Midbrain (tissue), 1 donor: ENCODE results near the gene ZFAND3.
"Not testable (repeated sequence)": the region's sequence is repeated elsewhere in the genome, so short reads cannot be mapped to it uniquely, and the experiment has no call there.

Experiments
- DNase-seq: peaks from one replicate; lab custom pipeline; 2025; lab: John Stamatoyannopoulos, UW

ZFAND3 gene

DNA sequence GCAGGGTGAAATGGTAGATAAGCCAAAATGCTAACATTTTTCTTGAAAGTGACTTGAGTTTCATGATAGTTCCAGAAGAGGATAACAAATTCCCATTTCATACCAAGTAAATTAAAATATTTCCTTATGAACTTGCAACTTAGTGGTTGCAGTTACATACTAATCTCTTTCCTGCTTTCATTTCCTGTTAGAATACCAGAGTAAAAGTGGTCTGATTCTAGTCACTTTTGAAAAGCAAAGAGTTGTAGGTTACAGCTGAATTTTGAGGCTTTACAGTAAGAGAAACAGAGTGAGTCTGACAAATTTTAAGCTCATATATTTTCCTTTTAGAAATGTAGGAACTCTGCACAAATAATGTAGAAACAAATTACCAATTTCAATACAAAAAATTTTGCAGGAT lies 117.4 kb downstream of the ZFAND3 start:
- DNase-seq: no peak

DNA sequence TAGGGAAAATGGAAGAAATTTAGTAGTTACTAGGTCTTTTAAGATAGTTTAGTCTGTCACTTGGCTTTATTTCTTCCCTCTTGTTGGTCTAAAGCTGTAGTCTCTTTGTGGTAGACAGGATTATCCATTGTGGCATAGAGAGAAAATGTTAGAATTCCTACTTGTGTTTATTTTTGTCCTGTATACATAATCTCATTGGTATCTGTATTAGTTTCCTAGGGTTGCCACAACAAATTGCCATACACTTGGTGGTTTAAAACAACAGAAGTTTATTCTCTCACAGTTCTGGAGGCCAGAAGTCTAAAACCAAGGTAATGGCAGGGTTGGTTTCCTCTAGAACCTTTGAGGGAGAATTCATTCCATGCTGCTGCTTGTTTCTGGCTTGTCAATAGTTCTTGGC lies 119.4 kb downstream of the ZFAND3 start:
- no peak for DNase-seq

DNA sequence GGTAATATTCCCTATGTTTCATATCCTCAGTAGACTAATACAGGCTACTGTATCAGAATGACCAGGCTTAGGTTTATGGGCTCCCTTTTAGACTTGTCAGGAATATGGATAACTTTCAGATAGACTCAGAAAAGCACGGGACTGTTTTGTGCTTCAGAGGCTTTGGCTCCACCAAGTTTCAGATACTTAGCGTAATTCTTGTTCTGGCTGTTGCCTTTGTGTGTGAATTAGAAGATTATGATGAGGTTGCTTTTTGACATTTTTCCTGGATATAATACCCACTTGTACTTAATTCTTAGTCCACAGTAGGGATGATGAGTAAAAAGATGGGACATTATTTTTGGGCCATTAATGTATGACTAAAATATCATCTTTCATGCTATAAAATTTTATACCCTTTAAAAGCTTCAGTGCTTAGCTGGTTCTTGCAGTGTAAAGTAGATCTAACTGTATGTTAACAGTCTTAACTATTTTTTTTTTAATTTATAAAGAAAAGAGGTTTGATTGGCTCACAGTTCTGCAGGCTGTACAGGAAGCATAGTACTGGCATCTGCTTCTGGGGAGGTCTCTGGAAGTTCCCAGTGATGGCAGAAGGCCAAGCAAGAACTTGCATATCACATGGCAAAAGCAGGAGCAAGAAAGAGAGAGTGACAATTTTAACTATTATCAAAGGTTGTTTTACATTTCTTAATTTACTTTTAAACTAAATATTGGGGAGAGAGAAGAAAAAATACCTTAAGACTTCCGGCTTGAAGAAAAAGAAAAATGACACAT lies 120.7 kb downstream of the ZFAND3 start:
- no peak for DNase-seq

DNA sequence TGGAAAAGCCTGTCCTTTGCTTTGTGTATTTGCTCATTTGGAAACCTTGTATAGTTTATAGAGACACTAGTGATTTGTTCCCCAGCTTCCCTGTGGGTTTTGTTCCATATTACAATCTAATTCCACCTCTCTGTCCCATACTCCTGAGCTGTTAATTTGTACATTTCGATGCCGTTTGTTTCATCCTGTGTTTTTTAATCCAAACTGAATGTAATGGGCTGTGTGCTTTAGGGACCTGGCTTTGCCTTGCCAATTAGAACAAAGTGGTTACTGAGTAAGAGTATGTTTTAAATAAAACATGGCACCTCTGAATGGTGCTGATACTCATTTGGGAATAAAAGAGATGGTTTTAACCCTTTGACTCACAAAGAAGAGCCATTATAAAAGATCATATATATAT lies 122.3 kb downstream of the ZFAND3 start:
- no peak for DNase-seq

DNA sequence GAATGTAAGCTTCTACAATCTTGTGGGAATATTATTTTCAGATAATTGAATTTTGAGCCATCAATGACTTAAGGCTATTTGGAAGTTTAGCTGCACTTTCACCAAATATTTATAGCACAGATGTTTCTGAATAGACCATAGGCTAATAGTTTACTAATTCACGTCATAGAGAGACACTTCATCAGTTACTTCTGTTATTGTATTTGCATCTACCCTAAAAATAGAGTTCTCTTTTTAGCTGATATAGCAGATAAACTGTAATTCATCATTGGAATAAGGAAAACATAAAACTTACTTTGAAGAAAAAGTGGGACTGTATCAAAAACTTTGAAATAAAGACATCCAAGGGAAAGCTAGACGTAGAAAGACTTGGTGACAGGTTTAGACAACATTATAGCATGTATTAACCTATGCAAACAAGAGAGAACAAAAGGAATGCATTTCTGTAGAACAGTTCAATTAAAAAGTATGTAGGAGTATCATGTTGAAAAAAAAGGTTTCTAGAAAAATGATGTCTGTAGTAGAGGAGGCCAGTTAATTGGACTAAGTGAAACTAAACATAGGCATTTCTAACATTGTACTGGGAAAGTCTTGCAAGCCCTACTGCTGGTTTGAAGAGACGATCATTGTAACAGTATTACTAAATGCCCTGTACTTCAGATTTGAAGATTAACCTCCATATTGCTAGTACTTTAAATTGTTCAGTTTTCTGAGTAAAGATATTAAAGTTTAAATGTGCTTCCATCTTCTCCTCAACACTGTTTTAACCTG lies 123.3 kb downstream of the ZFAND3 start:
- no peak for DNase-seq

DNA sequence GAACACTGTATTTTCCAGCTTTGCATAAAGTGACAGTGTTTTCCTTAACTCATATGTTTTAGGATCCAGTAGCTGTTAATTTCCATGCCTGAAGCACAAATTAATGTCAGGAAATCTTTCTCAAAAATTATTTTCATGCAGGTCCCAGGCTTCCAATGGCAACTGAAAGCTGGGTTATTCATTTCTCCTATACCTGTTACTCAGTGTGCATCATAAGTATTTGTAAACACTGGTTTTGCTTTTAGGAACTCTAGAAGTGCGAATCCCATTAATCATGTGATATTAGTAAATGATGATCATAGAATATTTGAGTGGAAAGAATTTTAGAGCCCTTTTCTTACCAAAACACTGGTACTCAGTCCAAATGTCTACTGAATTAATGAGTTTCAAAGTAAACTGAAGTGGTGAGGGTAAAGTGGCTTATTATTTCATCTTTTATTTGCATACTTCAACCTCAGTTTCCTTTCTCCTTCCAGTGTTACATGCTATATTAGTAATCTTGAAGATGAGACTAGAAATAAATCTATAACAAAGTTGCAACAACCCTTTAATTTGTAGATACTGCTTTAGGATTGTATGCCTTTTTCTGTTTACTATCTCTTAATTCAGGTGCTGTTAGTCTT lies 124.0 kb downstream of the ZFAND3 start:
- no peak for DNase-seq

DNA sequence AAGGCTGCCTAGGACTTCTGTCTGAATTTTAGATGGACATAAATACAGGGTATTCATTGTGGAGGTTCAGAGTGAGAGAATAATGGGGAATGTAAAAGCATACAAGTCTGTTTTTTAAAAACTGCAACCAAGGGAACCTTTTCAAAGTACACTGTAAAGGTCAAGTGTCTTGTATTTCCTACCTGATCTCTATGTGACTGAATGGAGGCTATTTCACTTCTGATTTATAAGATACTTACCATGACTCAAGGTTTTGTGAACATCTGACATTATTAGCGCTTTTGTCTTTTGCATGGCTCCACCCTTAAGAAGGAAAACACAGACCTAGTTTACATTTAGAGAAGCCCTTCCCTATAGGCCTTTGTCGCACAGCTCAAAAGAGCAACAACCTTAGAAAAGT lies 126.5 kb downstream of the ZFAND3 start:
- no peak for DNase-seq

DNA sequence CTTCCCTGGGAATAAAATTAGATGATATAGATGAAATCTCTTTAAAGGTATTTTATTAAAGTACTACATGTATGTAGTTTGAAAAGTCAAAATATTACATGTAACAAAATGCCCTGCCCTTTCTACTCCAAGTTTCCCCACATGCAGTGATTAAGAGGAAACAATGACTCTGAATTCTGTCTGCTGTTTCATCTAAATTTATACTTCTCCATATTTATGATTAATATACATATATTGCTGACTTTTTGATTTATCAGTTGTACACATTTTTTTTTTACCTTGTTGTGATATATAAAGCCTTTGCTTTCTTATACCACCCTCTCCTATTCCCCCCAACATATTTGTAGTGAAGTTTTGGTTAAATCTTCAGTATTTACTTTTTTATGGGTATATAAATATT lies 127.9 kb downstream of the ZFAND3 start:
- no peak for DNase-seq

DNA sequence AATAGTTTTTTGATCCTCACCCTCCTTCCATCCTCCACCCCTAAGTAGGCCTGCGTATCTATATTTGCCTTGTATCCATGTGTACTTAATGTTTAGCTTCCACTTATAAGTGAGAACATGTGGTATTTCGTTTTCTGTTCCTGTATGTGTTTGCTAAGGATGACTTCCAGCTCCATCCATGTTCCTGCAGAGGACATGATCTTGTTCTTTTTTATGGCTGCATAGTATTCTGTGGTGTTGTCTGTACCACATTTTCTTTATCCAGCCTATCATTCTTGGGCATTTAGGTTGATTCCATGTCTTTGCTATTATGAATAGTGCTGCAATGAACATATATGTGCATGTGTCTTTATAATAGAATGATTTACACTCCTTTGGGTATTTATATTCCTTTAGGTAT lies 129.1 kb downstream of the ZFAND3 start:
- not testable (repeated sequence) for DNase-seq

DNA sequence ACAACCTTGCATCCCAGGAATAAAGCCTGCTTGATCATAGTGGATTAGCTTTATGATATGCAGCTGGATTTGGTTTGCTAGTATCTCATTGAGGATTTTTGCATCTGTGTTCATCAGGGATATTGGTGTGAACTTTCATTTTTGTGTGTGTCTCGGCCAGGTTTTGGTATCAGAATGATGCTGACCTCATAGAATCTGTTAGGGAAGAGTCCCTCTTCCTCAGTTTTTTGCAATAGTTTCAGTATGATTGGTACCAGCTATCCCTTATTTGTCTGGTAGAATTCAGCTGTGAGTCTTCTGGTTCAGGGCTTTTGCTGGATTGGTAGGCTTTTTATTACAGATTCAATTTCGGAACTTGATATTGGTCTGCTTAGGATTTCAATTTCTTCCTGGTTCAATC lies 132.5 kb downstream of the ZFAND3 start:
- DNase-seq: no peak

DNA sequence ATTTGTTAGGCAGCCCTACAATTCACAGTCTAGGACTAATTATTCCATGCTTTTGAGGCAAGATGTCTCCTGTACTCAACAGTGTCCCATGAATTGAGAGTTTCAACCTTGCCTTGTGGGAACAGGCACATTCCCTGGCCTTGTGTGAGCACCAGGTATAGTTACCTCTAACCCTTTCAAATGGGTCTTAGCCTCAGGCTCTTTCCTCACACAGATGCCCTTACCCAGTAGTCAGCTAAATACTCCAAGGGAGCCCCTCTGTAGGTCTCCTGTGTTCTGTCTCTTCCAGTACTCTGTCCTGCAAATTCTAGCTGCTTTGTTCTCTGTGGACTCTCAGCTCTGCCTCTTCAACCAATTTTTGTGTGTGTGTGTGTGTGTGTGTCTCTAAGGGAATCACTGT lies 135.3 kb downstream of the ZFAND3 start:
- DNase-seq: no peak

DNA sequence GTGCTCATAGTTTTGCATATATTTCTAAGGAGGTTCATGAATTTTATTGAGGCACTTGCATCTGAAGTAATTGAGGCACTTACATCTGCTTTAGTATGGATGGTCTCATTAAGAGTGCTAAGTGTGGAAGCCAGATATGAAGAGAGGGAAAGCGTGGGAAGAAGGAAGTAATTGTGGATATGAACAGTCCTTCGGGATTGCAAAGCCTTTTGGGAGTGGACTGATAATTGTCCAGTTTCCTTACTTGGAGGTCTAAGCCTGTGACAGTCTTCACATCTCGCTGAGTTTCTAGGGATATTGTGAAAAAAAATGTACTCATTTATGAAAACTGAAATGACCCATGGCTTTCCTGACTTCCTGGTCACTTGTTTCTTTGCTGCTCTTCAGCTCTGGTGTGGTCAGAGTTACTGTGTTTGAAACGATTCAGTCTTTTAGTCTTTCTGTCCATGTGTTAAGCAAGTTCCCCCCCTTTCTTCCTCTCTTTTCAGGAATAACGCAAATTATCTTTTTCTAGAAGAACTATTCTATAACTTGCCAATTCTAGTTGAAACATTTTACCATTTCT lies 137.3 kb downstream of the ZFAND3 start:
- DNase-seq: no peak

DNA sequence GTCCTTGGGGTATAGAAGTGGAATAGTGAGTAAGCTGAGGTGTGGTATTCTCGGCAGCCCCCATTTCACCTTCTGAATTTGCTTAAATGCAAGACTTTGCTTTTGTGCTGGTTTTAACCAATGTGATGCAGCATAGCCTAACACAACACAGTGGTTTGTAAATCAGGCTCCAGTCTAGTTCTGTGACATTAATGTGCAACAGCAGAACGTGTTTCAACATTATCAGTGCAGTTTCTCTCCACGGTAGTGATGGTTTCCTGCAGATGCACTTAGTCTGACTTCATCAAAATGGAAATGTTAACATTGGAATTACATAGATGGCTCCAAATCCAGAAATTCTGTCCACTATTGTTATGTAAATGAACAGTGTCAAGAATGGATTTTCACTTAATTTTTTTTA lies 139.5 kb downstream of the ZFAND3 start:
- no peak for DNase-seq

DNA sequence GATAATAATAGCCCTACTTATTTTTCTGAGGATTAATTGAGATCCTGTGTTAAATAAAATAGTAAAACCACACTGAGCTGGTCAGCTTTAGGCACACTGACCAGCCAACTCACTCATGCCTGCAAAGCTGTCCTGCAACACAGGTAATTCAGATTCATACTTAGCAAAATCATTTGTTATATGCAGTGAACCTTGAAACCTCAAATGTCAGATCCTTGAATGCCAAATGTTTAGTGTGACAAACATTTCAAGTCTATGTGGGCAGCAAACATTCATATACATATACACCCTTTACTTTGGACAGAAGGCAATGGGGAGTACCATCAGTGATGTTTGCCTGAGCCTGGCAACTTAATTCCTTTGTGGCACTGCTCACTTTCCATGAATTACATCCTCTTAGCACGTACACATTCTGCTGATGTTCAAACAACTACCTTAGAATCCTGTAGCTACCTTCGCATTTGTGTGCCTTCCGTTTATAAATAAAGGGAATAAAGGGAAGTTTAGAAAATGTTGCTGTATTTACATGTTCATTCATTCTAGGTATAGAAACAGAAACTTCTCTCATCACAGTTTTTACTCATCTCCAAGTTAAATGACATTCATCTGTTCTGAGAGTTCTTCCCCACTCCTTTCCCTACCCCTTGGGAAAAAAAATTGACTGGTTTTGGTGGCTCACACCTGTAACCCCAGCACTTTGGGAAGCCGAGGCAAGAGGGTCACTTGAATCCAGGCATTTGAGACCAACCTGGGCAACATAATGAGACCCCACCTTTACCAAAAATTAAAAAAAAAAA lies 140.8 kb downstream of the ZFAND3 start:
- no peak for DNase-seq

DNA sequence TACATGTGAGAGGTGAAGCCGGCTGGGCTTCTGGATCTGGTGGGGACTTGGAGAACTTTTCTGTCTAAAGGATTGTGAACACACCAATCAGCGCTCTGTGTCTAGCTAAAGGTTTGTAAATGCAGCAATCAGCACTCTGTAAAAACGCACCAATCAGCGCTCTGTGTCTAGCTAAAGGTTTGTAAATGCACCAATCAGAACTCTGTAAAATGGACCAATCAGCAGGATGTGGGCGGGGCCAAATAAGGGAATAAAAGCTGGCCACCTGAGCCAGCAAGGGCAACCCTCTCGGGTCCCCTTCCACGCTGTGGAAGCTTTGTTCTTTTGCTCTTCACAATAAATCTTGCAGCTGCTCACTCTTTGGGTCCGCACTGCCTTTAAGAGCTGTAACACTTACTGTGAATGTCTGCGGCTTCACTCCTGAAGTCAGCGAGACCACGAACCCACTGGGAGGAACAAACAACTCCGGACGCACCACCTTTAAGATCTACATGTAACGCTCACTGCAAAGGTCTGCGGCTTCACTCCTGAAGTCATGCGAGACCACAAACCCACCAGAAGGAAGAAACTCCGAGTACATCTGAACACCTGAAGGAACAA lies 143.1 kb downstream of the ZFAND3 start:
- not testable (repeated sequence) for DNase-seq

DNA sequence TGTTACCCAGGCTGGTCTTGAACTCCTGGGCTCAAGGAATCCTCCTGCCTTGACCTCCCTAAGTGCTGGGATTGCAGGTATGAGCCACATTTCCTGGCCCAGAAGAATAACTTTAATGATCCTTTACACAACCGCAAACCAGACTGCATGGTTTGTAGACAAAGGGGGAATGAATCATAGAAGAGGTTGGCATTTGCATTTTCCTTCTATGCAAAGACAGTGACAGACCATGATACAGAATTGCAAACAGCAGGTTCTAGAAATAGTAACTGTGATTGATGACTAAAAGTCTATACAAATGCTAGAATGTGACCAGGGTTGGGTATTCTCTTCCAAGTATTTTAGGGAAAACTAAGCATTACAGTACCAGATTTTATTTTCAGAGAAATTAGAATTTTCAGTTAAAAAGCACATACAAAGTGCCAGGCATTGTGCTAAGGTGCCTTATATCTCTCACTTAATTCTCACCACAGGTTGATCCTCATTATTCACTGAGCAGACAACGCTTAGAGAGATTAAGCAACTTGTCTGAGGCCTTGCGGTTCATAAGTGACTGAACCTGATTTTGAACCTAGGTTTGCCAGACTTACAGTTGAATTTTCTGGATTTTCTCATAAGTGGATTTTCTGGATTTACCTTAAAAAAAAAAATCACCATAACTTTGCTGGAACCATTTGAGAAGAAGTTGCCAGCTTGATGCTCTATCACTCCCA lies 146.6 kb downstream of the ZFAND3 start:
- no peak for DNase-seq

DNA sequence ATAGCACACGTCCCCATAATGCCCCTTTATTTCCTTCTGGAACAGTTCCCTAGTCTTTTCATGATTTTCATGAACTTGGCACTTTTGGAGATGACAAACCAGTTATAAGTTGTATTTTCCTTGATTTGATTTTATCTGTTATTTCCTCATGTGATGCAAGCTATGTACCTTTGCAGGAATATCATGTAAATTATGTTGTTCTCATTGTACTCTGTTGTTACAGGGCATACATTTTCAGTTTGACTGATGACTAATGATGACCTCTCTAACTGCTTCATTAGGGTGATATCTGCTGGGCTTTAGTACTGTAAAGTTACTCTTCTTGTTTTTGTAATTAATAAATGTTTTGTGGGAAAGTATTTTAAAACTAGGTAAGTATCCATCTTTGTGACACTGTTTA lies 147.3 kb downstream of the ZFAND3 start:
- DNase-seq: no peak

DNA sequence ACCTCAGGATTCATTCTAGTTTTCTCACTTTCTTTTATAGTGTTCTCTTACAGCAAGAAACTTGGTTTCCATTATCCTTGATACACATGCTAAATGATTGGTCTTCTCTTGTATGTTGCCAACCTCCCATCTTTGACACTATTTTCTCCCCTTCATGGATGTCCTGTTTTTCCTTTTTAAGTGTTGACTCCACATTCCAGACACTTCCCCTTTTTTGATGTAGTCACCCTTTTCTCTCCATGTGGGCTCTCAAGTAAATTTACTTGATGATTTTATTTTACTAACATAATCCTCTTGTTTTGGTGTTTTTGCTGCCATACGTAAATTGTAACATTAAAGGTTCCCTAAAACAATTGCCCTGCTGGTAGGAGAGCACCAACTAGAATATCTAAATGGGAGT lies 148.1 kb downstream of the ZFAND3 start:
- no peak for DNase-seq

DNA sequence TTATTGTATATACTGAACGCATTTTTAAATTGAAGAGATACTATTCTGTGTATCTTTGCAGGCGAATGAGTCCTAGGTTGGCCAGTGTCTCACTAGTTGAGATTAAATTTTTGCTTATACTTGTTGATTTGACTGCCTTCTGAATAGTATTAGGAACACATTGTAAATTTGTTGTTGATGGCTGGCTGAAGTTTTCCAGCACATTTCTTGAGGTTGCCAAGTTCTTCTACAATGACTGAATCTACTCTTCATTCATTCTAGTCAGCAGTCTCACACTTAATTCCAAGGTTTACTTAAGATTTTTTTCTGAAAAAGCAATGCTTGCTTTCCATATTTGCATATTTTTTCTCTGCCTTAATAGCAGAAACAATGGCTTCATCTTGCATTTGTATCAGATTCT lies 151.7 kb downstream of the ZFAND3 start:
- peak; percentile 16 for DNase-seq

DNA sequence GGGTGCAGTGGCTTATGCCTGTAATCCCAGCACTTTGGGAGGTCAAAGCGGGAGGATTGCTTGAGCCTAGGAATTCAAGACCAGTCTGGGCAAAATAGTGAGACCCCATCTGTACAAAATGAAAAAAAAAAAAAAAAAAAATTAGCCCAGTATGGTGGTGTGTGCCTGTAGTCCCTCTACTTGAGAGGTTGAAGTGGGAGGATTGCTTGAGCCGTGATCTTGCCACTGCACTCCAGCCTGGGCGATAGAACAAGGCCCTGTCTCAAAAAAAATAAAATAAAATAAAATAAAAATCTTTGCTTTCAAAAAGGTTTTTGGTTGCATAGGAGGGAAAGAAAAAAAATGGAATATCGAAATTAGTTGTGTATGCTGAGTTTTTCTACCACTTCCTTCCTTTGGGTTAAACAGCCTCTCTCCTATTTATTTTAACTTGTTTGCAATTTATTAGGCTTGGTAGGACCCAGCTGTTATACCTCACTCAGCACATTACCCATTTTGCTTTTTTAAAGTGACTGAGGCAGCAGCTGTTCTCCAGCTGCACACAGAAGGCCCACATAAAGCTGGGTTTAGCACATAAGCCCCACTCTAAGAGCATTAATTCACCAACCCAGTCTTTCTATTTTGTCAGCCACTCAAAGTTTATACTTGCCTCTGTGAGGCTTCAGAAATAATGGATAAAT lies 152.3 kb downstream of the ZFAND3 start:
- no peak for DNase-seq
